ENCODE measurements around the gene CLEC6A.

Gene CLEC6A

DNA sequence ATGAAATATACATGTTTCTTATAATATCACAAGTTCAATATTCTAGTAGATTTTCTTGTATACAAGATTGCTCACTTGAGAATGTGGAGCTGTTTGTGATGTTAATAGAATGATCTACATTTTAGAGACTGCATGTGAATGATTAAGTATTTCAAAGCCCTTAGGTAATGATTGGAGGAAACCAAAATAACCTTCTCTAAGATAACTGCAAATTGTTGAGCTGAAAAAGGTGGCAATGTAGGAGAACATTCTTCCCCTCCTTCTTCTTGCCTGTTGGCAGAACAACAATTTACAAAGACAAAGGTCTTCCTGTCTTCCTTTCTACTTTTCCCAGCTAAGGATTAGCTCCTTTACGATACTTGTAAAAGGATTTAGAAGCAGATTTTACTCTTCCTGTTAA is 2.0 kb upstream of the CLEC6A start:
- H3K4me1 ChIP-seq (ENCODE audit: low read length): peaks cover 21% of the 10 kb centered on the region
- H4K20me1 ChIP-seq (ENCODE audit: insufficient read depth, low read length): peaks cover 5% of the 10 kb centered on the region; the same call in 1 of the 2 replicates
- no peak overlapping the region for H3K9ac ChIP-seq (ENCODE audit: low read length)
- H3K27me3 ChIP-seq (ENCODE audit: low read depth, low read length): peaks cover 67% of the 10 kb centered on the region
- no peak overlapping the region for H3K4me3 ChIP-seq (ENCODE audit: low read length)
- no peak for TF ChIP-seq EZH2phosphoT487 (IDR thresholded peaks at IDR 0.05; ENCODE audit: low read depth)
- TF ChIP-seq, protein P1, sequence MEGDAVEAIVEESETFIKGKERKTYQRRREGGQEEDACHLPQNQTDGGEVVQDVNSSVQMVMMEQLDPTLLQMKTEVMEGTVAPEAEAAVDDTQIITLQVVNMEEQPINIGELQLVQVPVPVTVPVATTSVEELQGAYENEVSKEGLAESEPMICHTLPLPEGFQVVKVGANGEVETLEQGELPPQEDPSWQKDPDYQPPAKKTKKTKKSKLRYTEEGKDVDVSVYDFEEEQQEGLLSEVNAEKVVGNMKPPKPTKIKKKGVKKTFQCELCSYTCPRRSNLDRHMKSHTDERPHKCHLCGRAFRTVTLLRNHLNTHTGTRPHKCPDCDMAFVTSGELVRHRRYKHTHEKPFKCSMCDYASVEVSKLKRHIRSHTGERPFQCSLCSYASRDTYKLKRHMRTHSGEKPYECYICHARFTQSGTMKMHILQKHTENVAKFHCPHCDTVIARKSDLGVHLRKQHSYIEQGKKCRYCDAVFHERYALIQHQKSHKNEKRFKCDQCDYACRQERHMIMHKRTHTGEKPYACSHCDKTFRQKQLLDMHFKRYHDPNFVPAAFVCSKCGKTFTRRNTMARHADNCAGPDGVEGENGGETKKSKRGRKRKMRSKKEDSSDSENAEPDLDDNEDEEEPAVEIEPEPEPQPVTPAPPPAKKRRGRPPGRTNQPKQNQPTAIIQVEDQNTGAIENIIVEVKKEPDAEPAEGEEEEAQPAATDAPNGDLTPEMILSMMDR (IDR thresholded peaks at IDR 0.05; ENCODE audit: low read depth, low read length): no peak
- no peaks in the 10 kb centered on the region for H3K79me2 ChIP-seq (ENCODE audit: low read length)
- no peak overlapping the region for H2AFZ ChIP-seq (ENCODE audit: low read depth, low read length)
- no peaks in the 10 kb centered on the region for H3K9me3 ChIP-seq (ENCODE audit: insufficient read depth, low read length)
- no peak overlapping the region for H3K27ac ChIP-seq (ENCODE audit: low read length)
- H3K36me3 ChIP-seq (replicated peaks; ENCODE audit: low read depth, low read length): no peaks in the 10 kb centered on the region
- no peak overlapping the region for H3K4me2 ChIP-seq (ENCODE audit: low read length)

DNA sequence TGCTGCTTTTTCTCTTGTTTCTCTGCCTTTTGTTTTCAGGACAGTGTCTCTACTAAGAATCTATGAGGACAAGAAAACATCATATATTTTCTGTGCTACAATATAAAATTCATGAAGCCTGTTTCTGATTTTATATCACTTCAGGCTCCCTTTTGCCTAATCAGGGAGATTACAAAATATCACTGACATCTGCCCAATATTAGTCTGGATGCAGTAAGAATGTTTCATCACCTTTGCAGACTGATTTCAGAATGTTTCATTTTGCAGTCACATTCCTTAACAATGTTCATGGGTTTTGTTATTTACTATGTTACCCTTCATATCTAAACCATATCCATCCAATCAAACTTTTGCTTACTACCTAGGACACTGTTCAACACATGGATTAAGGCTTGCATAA is 491 bp upstream of the CLEC6A start:
- Histone ChIP-seq H3K4me3 (ENCODE audit: low read length) (no peak overlapping the region), H2AFZ (ENCODE audit: low read depth, low read length) (no peak overlapping the region), H3K27me3 (ENCODE audit: low read depth, low read length) (peaks cover 77% of the 10 kb centered on the region), H3K79me2 (ENCODE audit: low read length) (no peaks in the 10 kb centered on the region), H3K9me3 (ENCODE audit: insufficient read depth, low read length) (no peaks in the 10 kb centered on the region), H4K20me1 (ENCODE audit: insufficient read depth, low read length) (peaks cover 5% of the 10 kb centered on the region; the same call in 1 of the 2 replicates), H3K4me1 (ENCODE audit: low read length) (peaks cover 12% of the 10 kb centered on the region), H3K9ac (ENCODE audit: low read length) (no peak overlapping the region), H3K4me2 (ENCODE audit: low read length) (peak overlapping the region; percentile 20), H3K36me3 (replicated peaks; ENCODE audit: low read depth, low read length) (no peaks in the 10 kb centered on the region), H3K27ac (ENCODE audit: low read length) (no peak overlapping the region)
- TF ChIP-seq, protein P1 (IDR thresholded peaks at IDR 0.05; ENCODE audit: low read depth, low read length): no peak

DNA sequence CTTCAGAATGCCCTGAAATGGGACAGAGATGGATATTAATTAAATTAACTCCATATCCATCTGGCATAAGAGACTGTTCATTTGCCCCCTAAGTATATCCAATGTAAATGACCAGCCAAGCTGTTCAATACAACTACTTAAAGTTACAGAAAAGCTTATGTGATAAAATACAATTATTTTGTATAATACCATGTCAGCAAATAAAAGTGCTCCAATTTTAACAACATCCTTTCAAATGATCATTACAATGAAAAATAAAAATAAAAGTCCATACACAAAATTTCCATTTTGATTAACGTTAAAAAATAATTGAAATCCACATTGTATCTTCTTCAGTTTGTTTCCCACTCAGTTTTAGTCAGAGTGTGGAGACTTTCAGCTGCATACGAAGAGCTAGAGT is 5.7 kb downstream of the CLEC6A start:
- Histone ChIP-seq H3K4me1 (ENCODE audit: low read length) (no peaks in the 10 kb centered on the region), H3K9ac (ENCODE audit: low read length) (no peak overlapping the region), H2AFZ (ENCODE audit: low read depth, low read length) (no peak overlapping the region), H3K27ac (ENCODE audit: low read length) (no peak overlapping the region), H3K9me3 (ENCODE audit: insufficient read depth, low read length) (no peaks in the 10 kb centered on the region), H3K79me2 (ENCODE audit: low read length) (no peaks in the 10 kb centered on the region), H3K4me3 (ENCODE audit: low read length) (no peak overlapping the region), H3K27me3 (ENCODE audit: low read depth, low read length) (peaks cover 39% of the 10 kb centered on the region), H4K20me1 (ENCODE audit: insufficient read depth, low read length) (no peaks in the 10 kb centered on the region), H3K4me2 (ENCODE audit: low read length) (no peak overlapping the region), H3K36me3 (replicated peaks; ENCODE audit: low read depth, low read length) (no peaks in the 10 kb centered on the region)
- TF ChIP-seq, protein P1 (IDR thresholded peaks at IDR 0.05; ENCODE audit: low read depth, low read length): no peak
- TF ChIP-seq EZH2phosphoT487 (IDR thresholded peaks at IDR 0.05; ENCODE audit: low read depth): no peak

DNA sequence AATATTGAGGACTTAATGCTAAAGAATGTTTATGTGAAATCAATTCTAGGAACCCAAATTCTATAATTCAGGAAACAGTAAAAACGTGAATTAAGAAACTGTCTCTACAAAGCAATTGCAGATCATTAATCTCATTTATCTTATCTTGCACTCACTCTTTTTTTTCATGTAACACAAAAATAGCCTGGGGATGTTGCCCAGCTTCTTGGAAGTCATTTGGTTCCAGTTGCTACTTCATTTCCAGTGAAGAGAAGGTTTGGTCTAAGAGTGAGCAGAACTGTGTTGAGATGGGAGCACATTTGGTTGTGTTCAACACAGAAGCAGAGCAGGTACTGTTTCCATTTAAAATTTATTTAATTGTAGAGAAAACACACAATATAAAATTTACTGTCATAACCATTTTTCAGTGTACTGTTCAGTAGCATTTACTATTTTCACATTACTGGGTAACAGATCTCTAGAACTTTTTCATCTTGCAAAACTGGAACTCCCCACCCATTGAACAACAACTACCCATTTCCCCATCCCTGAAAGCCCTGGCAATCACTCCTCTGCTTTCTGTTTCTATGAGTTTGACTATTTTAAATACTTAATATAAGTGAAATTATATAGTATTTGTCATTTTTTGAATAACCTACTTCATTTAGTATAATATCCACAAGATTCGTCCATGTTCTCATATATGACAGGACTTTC is 9.7 kb downstream of the CLEC6A start:
- H4K20me1 ChIP-seq (ENCODE audit: insufficient read depth, low read length): no peaks in the 10 kb centered on the region
- no peaks in the 10 kb centered on the region for H3K79me2 ChIP-seq (ENCODE audit: low read length)
- H3K4me3 ChIP-seq (ENCODE audit: low read length): no peak overlapping the region
- no peak overlapping the region for H3K4me2 ChIP-seq (ENCODE audit: low read length)
- H3K36me3 ChIP-seq (replicated peaks; ENCODE audit: low read depth, low read length): no peaks in the 10 kb centered on the region
- TF ChIP-seq EZH2phosphoT487 (IDR thresholded peaks at IDR 0.05; ENCODE audit: low read depth): no peak
- TF ChIP-seq, protein P1 (IDR thresholded peaks at IDR 0.05; ENCODE audit: low read depth, low read length): no peak
- no peak overlapping the region for H2AFZ ChIP-seq (ENCODE audit: low read depth, low read length)
- H3K4me1 ChIP-seq (ENCODE audit: low read length): no peaks in the 10 kb centered on the region
- H3K9ac ChIP-seq (ENCODE audit: low read length): no peak overlapping the region
- H3K27ac ChIP-seq (ENCODE audit: low read length): no peak overlapping the region
- H3K27me3 ChIP-seq (ENCODE audit: low read depth, low read length): peaks cover 20% of the 10 kb centered on the region; the same call in 1 of the 2 replicates
- no peaks in the 10 kb centered on the region for H3K9me3 ChIP-seq (ENCODE audit: insufficient read depth, low read length)

Data from OCI-LY3 (cell line).